SK-N-SH (cell line): ENCODE measurements around the gene KCNN1. TPM values are rescaled to one million over a fixed set of nuclear protein-coding genes. Genes with fewer than 3 reads are reported as not detected.

Source experiments
- CTCF ChIA-PET: fragments of 300-600, 350-600 bp; formaldehyde crosslinking; extraction: SDS; loops from one replicate; lab custom pipeline; 2021; lab: Yijun Ruan, JAX
- POLR2A ChIA-PET: fragments of 350-600 bp; sonication (Branson Sonifier 250); formaldehyde crosslinking; extraction: SDS; loops from one replicate; lab custom pipeline; 2020; ENCODE audit warnings: antibody characterized with exemption, inconsistent platforms; lab: Yijun Ruan, JAX
- DNase-seq: peaks from one replicate; pipeline ENCODE4 v3.0.0; 2012
- H2AFZ ChIP-seq: fragments of 200-600 bp; sonication (generic); 2 replicates; pipeline ENCODE4 v1.8.1; 2016; ENCODE audit warnings: antibody characterized with exemption, mild to moderate bottlenecking, low read depth
- H3F3A ChIP-seq: fragments of 200-600 bp; sonication (generic); replicated peaks from 2 replicates; pipeline ENCODE3; 2016; ENCODE audit warnings: antibody characterized with exemption, mild to moderate bottlenecking; ENCODE audit not compliant: insufficient read depth
- H3K27ac ChIP-seq, 2 experiments: fragments of 200-500 bp in 1 of 2; fragments of 200-600 bp in 1 of 2; sonication (Bioruptor generic) in 1 of 2; sonication (generic), shearing (Covaris generic) in 1 of 2; 2 replicates each; pipeline versions ENCODE4 v1.5.1 to v1.6.1; 2014 to 2016; ENCODE audit warnings: low read depth in 2 of 2, inconsistent platforms in 1 of 2, low read length in 1 of 2, mild to moderate bottlenecking in 1 of 2, mixed read lengths in 1 of 2
- H3K27me3 ChIP-seq: fragments of 200-600 bp; sonication (generic), shearing (Covaris generic); 2 replicates; pipeline ENCODE4 v1.6.1; 2016; ENCODE audit warnings: mixed run types; ENCODE audit not compliant: insufficient read depth
- H3K36me3 ChIP-seq, 2 experiments: fragments of 200-500 bp in 1 of 2; fragments of 200-600 bp in 1 of 2; sonication (Bioruptor generic) in 1 of 2; sonication (generic) in 1 of 2; replicated peaks in 1 of 2; 2 replicates each; pipeline versions ENCODE3 to v1.5.1; 2014 to 2016; ENCODE audit warnings: low read length in 1 of 2, mild to moderate bottlenecking in 1 of 2; ENCODE audit not compliant: insufficient read depth in 2 of 2, control insufficient read depth in 1 of 2
- H3K4me1 ChIP-seq, 2 experiments: fragments of 200-500 bp in 1 of 2; fragments of 200-600 bp in 1 of 2; sonication (Bioruptor generic) in 1 of 2; sonication (generic), shearing (Covaris generic) in 1 of 2; 2 replicates each; pipeline versions ENCODE4 v1.5.1 to v1.6.1; 2014 to 2016; ENCODE audit warnings: low read depth in 1 of 2, low read length in 1 of 2, mixed run types in 1 of 2; ENCODE audit not compliant: insufficient read depth in 2 of 2, control insufficient read depth in 1 of 2
- H3K4me2 ChIP-seq: fragments of 200-600 bp; sonication (generic), shearing (Covaris generic); 2 replicates; pipeline ENCODE4 v1.6.1; 2017; ENCODE audit warnings: mixed run types
- H3K4me3 ChIP-seq, 2 experiments: fragments of 200-500 bp in 1 of 2; fragments of 200-600 bp in 1 of 2; sonication (Bioruptor generic) in 1 of 2; sonication (generic), shearing (Covaris generic) in 1 of 2; 2 replicates each; pipeline versions ENCODE4 v1.5.1 to v1.8.1; 2014 to 2016; ENCODE audit warnings: low read depth in 2 of 2, inconsistent platforms in 1 of 2, low read length in 1 of 2, mild to moderate bottlenecking in 1 of 2, mixed read lengths in 1 of 2, moderate library complexity in 1 of 2
- H3K79me2 ChIP-seq: fragments of 200-600 bp; sonication (generic); 2 replicates; pipeline ENCODE4 v1.8.1; 2017; ENCODE audit warnings: mild to moderate bottlenecking; ENCODE audit not compliant: insufficient read depth
- H3K9ac ChIP-seq: fragments of 200-600 bp; sonication (generic); 2 replicates; pipeline ENCODE4 v1.6.1; 2017; ENCODE audit warnings: mixed run types
- H3K9me2 ChIP-seq: fragments of 200-600 bp; sonication (generic); 2 replicates; pipeline ENCODE4 v1.6.1; 2017; ENCODE audit warnings: mixed run types
- H3K9me3 ChIP-seq: fragments of 200-600 bp; sonication (generic); 2 replicates; pipeline ENCODE4 v1.6.1; 2017; ENCODE audit warnings: mixed run types, mild to moderate bottlenecking, moderate library complexity
- H4K20me1 ChIP-seq: fragments of 200-600 bp; sonication (generic); 2 replicates; pipeline ENCODE4 v1.6.1; 2017; ENCODE audit warnings: mild to moderate bottlenecking, mixed run types; ENCODE audit not compliant: insufficient read depth
- CTCF ChIP-seq: fragments of 200-600 bp; sonication (generic); IDR thresholded peaks from 2 replicates; pipeline ENCODE4 v1.6.1; 2017; ENCODE audit warnings: antibody characterized with exemption, mild to moderate bottlenecking, moderate library complexity
- FOSL2 ChIP-seq: IDR thresholded peaks from 2 replicates; pipeline ENCODE4 v1.4.0; 2012; ENCODE audit warnings: low read depth, mild to moderate bottlenecking, moderate library complexity, borderline replicate concordance
- FOXM1 ChIP-seq: IDR thresholded peaks from 2 replicates; pipeline ENCODE4 v1.4.0; 2012; ENCODE audit warnings: low read depth, mild to moderate bottlenecking
- GATA2 ChIP-seq: sonication (generic); formaldehyde crosslinking; IDR thresholded peaks from 2 replicates; pipeline ENCODE4 v1.5.0; 2020; ENCODE audit warnings: mild to moderate bottlenecking, missing genetic modification reagents
- JUND ChIP-seq: IDR thresholded peaks from 2 replicates; pipeline ENCODE4 v1.4.0; 2012
- NRF1 ChIP-seq: IDR thresholded peaks from 2 replicates; pipeline ENCODE4 v1.6.1; 2012; ENCODE audit warnings: low read depth, mild to moderate bottlenecking, low read length
- RCOR1 ChIP-seq: fragments of 150-350 bp; IDR thresholded peaks from 2 replicates; pipeline ENCODE4 v1.6.1; 2017; ENCODE audit warnings: antibody characterized with exemption, low read length
- SMC3 ChIP-seq: IDR thresholded peaks from 2 replicates; pipeline ENCODE4 v1.6.1; 2012; ENCODE audit warnings: low read depth, low read length, improper control_type of control experiment
- TEAD4 ChIP-seq: IDR thresholded peaks from 2 replicates; pipeline ENCODE4 v1.4.0; 2012; ENCODE audit warnings: mild to moderate bottlenecking, borderline replicate concordance; ENCODE audit not compliant: insufficient read depth
- ZBTB33 ChIP-seq: IDR thresholded peaks from 2 replicates; pipeline ENCODE4 v1.4.0; 2012; ENCODE audit warnings: low read depth, borderline replicate concordance
- WGBS: methylation state at CpG from one replicate; pipeline ENCODE4 v1.1.6; 2017; ENCODE audit warnings: low lambda C conversion rate; 5-methylcytosine and 5-hydroxymethylcytosine counted together
- polyA plus RNA-seq, 3 experiments: library from polyadenylated mRNA; depleted of rRNA; stranded (reverse); fragments of >200 nt; gene quantifications; 2 replicates each; pipeline ENCODE4 v1.2.3, GENCODE V29; 2012
- TF ChIP-seq, protein P1 (sequence below): IDR thresholded peaks from 2 replicates; pipeline ENCODE4 v1.4.0; 2012; ENCODE audit warnings: low read depth, borderline replicate concordance
- TF ChIP-seq, protein P2 (sequence below): fragments of 150-350 bp; IDR thresholded peaks from 2 replicates; pipeline ENCODE4 v1.6.1; 2016; ENCODE audit warnings: mild to moderate bottlenecking, low read depth, low read length
- TF ChIP-seq, protein P3 (sequence below): IDR thresholded peaks from 2 replicates; pipeline ENCODE4 v1.6.1; 2012; ENCODE audit warnings: mild to moderate bottlenecking, low read depth, low read length, moderate library complexity

The KCNN1 gene
- polyA plus RNA-seq, 1 of the 3 experiments (the other 2 are of a cell fraction), result 3.6 TPM

DNA sequence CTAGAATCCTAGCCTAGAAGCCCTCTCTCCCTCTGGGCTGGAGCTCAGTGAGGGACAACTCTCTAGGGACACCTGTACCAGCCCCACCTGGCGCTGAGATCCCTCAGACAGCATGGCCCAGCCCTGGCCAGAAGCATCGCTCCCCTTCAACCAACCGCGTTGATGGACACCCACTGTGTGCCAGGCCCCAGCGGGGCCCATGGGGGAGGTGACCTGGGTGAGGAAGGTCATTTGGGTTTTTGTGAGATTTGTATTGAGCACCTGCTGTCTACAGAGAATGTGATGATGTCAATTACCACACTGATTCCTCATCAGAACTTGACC is 31.9 kb downstream of the KCNN1 start:
- whole genome bisulfite sequencing, result 60% methylated on average over 1 of the region's 5 CpGs
- Histone ChIP-seq H3K9me3 (no peaks in the 10 kb centered on the region), H3K9me2 (no peaks in the 10 kb centered on the region), H3K27me3 (no peaks in the 10 kb centered on the region), H3F3A (peaks cover 3% of the 10 kb centered on the region), H3K4me2 (no peak overlapping the region), H3K4me1 (peaks cover 0 to 4% of the 10 kb centered on the region in 2 experiments; a peak in 1 of 4 replicates), H3K79me2 (peaks cover 9% of the 10 kb centered on the region; the same call in 1 of the 2 replicates), H3K9ac (no peak overlapping the region), H4K20me1 (no peaks in the 10 kb centered on the region), H3K4me3 (no peak overlapping the region), H2AFZ (no peak overlapping the region), H3K36me3 (no peaks in the 10 kb centered on the region), H3K27ac (no peak overlapping the region)
- POLR2A ChIA-PET, result interaction anchor here (2.5 kb wide), 1 partner anchor 61 kb away, joined by 6 read pairs; no protein-coding TSS in a partner anchor
- DNase-seq, result no peak
- TF ChIP-seq, protein P1, sequence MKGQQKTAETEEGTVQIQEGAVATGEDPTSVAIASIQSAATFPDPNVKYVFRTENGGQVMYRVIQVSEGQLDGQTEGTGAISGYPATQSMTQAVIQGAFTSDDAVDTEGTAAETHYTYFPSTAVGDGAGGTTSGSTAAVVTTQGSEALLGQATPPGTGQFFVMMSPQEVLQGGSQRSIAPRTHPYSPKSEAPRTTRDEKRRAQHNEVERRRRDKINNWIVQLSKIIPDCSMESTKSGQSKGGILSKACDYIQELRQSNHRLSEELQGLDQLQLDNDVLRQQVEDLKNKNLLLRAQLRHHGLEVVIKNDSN, result no peak
- TF ChIP-seq CTCF (no peak), TEAD4 (no peak), FOXM1 (no peak), FOSL2 (no peak), JUND (no peak), SMC3 (no peak), ZBTB33 (no peak), RCOR1 (no peak), NRF1 (no peak), GATA2 (CRISPR knock-in tag) (no peak)
- TF ChIP-seq, protein P2, sequence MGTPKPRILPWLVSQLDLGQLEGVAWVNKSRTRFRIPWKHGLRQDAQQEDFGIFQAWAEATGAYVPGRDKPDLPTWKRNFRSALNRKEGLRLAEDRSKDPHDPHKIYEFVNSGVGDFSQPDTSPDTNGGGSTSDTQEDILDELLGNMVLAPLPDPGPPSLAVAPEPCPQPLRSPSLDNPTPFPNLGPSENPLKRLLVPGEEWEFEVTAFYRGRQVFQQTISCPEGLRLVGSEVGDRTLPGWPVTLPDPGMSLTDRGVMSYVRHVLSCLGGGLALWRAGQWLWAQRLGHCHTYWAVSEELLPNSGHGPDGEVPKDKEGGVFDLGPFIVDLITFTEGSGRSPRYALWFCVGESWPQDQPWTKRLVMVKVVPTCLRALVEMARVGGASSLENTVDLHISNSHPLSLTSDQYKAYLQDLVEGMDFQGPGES, result no peak
- TF ChIP-seq, protein P3, sequence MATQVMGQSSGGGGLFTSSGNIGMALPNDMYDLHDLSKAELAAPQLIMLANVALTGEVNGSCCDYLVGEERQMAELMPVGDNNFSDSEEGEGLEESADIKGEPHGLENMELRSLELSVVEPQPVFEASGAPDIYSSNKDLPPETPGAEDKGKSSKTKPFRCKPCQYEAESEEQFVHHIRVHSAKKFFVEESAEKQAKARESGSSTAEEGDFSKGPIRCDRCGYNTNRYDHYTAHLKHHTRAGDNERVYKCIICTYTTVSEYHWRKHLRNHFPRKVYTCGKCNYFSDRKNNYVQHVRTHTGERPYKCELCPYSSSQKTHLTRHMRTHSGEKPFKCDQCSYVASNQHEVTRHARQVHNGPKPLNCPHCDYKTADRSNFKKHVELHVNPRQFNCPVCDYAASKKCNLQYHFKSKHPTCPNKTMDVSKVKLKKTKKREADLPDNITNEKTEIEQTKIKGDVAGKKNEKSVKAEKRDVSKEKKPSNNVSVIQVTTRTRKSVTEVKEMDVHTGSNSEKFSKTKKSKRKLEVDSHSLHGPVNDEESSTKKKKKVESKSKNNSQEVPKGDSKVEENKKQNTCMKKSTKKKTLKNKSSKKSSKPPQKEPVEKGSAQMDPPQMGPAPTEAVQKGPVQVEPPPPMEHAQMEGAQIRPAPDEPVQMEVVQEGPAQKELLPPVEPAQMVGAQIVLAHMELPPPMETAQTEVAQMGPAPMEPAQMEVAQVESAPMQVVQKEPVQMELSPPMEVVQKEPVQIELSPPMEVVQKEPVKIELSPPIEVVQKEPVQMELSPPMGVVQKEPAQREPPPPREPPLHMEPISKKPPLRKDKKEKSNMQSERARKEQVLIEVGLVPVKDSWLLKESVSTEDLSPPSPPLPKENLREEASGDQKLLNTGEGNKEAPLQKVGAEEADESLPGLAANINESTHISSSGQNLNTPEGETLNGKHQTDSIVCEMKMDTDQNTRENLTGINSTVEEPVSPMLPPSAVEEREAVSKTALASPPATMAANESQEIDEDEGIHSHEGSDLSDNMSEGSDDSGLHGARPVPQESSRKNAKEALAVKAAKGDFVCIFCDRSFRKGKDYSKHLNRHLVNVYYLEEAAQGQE, result no peak
- CTCF ChIA-PET, result interaction anchor here (0.7 to 16.7 kb wide), 7 partner anchors 9 to 1361 kb away, joined by 3 to 464 read pairs (median 18); partner anchors contain the start of genes ARRDC2, CCDC124 and KCNN1
